ENCODE results near the gene FARS2.
A peak's percentile ranks its signal among the peaks of the same experiment; 100 is the strongest.

Gene FARS2

DNA sequence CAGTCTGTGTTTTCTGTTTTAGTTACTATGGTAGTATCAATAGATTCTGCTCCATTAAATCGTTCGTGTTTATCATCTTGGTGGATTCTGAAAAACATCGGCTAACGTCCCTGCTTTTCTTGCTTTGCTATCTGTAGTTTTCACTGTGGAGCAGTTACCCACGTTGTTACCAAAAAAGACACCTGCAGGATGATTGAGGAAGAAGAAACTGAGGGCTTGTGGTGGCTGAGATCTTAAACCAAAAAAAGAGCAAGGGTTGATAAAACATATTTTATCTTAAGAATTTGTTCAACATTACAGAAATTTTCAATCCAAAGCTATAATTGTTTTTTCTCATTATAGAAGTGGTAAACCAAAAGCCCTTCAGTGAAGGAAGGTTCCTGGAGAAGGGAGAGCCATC, 166.3 kb downstream of the FARS2 start:
- no peak for DNase-seq (ENCODE audit: low spot score)

DNA sequence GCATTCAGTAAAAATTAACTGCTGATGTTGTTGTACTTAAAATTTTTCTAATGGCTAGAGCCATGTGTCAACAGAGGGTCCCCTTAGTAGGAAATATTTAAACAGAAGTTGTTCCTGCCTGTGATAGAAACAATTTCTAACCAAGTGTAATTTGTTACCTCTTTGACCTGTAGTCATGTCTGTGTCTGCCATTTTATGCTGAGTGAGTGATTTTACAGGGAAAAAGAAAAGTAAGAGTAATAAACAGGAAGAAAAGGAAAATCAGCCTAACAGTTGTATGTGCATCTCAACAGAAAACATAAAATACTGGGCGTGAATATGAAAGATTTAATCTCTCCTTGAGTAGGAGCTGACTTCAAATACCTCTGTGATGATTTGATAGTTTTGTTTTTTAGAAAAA, 172.0 kb downstream of the FARS2 start:
- no peak for DNase-seq (ENCODE audit: low spot score)

DNA sequence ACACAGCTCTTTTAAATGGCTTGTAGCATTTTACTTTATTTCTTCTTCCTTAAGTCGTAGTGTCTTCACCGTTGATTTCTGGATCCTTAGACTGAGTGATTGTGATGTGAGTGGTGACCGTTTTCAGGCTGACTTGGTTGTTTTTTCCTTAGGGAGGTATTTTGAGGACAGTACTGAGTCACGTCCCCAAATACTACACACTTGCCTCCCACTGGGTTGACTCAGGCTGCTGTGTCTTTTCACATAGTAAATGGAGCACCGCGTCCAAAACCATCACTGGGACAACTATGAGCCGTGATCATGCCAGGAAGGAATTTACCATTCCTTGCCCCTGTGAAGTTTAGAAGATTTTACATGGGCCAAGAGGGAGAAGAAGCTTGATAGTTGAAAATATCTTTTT, 174.1 kb downstream of the FARS2 start:
- DNase-seq (ENCODE audit: low spot score) = peak; percentile 68

DNA sequence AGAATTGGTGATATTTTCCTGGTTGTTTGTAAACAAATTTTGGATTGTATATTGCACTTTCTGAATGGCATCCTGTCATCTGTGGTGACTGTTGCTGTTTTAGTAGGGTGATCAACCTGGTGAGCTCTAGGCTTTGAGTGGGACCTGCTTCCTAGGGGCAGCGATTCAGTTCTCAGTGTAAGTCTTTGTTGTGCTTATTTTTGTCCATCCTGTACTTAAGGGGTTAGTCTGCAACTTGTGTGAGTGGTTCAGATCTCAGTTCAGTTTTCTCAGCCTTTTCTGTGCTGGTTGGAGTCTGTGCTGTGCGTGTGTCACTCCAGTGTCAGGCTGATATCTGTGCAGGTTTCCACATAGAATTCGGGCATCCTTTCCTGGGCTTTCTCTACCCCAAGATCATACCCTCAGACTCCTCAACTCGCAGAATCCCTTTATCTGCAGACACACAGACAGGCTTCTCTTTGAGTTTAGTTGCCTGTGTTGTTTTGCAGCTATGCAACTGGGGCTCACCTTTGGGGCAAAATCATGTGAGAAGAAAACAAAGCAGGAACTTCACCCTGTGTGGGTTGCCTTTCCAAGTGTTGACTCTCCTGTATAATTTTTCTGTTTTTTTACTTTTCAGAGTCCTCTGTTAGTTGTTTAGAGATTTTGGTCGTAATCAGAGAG, 177.7 kb downstream of the FARS2 start:
- DNase-seq (ENCODE audit: low spot score) = no peak

DNA sequence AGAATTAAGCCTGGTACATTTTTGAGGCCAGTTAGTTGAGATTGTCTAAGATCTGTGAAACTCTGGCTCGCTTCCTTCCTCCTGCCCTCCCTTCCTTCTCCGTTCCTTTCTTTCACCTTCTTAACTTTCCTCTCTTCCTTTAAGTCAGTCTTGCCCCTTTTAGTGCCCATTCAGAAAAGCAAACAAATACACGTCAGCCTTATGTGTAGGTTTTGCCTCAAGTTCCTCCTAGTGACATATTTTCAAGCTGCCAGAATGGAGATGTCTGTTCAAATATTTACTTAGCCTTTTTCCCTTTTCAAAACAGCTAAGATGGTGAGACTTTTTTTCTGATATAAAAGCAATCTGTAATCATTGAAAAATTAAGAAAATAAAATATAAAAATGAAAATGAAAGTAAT, 178.4 kb downstream of the FARS2 start:
- DNase-seq (ENCODE audit: low spot score) = no peak

DNA sequence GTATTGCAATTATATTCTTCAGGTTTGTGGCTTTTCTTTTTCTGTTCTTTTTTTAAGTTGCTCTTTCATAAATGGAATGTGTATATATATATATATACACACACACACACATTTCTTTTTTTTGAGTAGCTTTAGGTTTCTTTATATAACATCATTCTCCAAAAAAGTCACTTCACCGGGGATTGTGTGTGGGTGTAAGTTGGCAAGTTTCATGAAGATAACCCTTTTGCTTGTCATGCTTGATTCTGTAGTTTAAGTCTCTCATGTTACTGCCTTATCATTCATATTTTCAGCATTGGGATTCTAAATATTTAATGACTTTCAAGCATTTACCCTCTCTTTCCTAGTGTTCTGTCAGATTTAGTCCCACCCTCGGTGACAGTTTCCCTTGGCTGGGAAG, 181.0 kb downstream of the FARS2 start:
- DNase-seq (ENCODE audit: low spot score) = no peak

DNA sequence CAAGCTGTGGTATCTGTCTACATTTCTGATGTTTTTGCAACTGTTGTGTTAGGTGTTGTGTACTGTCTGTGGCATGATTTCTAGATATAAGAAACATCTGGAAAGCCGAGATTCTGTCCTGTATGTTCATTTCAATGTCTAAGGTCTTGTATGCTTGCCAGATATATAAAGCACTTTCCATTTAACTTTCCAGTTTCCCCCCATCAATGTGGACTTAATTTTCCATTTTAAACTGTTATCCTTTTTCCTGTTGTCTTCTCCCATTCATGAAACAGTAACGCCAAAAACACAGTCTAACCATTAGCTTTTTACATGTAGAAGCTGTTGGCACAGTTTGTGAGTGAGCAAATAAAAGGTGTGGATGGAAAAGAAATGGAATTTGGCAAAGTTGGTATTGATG, 181.6 kb downstream of the FARS2 start:
- no peak for DNase-seq (ENCODE audit: low spot score)

DNA sequence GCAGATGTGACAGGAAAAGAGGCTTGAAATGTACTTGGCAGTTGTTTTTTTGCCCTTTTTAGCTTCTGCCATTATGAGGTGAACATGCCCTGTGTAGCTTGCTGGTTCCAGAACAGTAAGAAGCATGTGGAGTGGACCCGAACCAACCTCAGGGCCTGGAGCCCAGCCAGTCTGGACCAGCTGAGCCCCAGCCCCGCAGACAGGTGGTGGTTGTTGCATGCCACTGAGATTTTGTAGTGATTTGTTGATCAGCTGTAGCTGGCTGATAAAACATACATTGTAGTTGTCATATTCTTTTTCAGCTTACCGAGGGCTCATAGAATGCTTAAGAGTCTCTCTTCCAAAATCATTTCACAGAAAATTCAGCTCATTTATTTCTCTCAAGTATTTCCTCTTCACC, 182.2 kb downstream of the FARS2 start:
- DNase-seq (ENCODE audit: low spot score) = no peak

DNA sequence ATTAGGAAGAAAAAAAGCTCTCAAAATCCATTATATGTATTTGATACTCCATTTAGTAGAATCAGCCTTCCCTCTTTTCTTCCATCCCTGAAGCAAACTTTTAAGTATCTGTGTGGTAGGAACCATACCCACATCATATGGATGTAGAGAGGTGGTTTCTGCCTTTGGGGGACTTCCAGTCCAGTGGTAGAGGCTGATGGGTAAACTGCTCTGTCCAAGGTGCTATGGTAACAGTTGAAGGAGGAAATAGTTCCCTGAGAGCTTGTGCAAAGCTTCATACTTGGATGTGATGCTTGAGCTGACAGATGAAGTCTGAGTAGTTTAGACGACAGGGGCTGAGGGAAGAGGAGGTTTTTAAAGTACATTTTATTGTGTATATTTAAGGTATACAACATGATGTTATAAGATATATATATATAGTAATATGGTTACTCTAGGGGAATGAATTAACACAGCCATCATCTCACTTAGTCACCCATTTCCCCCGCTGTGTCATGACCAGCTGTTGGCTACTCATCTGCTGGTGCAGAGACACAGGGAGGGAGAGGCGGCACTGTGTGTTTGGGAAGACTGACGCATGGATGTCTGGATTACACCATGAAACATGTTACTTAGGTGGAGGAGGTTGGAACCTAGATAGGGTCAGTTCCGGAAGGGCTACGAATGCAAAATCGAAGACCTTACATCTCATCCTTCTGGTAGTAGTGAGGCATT, 185.2 kb downstream of the FARS2 start:
- no peak for DNase-seq (ENCODE audit: low spot score)

DNA sequence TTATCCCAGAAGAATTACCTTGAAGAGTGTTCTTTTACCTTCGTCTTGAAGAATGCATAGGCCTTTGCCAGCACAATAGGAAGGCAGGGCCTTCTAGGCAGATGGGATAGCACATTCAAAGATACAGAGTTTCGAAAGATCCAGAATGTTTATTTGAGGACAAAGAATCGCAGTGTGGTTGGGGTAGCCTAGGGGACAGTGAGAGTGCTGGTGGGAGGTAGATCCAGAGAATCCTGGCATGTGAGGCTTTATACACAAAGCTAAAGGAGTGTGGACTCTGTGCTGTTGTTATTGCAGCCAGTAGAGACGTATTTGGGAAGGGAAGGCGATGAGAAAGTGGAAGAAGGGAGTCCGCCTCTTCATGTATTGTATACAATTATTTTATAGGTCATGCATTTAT, 186.6 kb downstream of the FARS2 start:
- DNase-seq (ENCODE audit: low spot score) = no peak

DNA sequence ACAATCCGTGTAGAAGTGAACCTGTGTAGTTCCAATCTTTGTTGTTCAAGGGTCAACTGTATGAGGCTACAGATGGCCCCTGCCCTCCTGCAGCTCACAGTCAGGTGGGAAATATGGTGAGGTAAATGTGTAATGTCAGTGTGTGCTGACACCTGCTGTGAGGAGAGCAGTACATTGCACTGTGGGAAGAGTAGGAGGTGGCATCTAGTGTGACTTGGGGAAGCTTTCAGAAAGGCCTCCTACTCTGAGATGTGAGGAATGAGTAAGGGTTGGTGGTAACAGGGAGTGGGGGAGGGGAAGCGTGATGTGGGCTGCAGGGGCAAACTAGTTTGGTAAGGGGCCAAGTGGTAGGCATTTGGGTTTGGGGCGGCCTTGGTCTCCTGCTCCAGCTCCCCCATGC, 188.8 kb downstream of the FARS2 start:
- no peak for DNase-seq (ENCODE audit: low spot score)

DNA sequence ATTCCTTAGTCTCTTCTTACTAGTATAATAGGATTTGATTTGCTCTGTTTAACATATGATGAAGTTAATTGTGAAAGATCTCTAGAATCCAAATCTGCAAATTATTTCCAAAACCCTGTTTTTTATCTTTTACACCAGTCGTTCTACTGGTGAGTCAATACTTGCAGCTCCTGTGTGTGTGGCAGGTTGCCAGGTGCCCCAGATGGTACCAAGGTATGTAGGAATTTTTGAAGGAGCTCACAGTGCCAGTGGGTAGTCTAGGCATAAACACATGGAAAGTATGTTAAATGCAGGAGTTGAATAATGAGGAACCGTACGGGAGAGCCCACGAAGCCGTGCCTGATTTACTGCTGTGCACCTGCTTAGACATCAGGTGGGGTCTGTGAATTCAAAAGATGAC, 192.2 kb downstream of the FARS2 start:
- DNase-seq (ENCODE audit: low spot score) = no peak

DNA sequence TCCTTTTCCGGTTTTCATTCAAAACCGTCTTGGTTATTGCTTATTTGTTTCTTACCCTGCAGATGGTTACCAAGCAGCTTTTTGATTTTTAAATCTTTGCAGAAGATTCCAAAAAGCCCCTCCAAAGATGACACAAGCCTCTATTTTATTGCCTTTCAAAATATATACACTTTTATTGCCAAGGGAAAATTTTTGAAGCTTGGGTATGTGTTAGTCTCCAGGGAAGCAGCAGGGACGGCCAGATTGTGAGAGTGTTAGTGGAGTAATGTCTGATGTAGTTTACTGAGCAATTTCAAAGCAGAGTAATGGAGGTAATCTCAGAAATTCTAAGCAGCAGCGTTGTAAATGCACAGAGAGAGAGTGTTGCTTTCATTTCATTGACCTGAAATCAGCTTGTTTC, 193.8 kb downstream of the FARS2 start:
- no peak for DNase-seq (ENCODE audit: low spot score)

DNA sequence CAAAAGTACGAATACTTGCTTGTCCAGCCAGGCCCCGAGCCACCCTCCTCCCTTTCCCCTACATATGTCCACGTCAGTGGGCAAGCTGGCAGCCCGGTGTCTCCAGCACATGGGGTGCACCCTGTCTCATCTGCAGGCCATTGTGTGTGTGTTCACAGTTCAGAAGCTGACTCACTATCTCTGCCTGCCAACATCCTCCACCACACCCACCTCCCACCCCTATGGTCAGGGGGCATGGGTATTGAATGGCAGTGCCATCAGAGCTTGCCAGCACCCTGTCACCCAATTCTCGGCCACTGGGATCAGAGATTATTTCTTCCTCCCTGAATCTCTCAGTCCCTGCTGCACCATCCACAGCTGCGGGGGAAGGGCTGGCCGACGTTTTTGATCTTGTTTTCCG, 195.7 kb downstream of the FARS2 start:
- peak; percentile 57 for DNase-seq (ENCODE audit: low spot score)

DNA sequence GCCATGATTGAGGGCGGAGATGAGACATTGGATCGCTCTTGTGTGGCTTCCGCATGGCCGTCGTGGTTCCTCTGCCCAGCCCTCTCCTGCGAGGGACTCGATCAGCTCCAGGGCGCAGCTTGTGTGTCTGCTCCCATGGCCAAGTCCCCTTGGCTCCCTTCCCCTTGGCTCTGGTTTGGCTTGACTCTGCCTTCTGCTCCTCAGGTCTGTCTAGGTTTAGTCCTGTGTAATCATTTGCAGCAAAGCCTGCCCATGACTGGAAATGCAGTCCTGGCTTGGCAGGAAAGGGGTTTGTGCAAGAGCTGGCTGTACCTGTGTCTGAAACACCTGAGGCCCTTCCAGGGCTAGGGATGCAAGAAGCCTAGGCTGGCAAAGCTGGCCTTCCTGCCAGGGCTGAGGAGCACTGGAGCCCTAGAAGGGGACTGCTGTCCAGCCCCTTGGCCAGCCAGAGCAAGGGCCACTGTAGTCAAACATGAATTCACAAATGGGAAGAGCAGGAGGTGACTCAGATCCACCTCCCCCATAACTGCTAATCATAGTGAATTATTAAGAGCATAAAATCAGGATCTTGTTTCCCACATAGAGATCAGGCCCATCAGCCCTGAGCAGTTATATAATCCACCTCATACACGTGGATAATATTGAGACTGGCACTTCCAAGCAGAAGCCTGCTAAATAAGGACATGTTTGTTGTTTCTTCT, 196.8 kb downstream of the FARS2 start:
- no peak for DNase-seq (ENCODE audit: low spot score)

DNA sequence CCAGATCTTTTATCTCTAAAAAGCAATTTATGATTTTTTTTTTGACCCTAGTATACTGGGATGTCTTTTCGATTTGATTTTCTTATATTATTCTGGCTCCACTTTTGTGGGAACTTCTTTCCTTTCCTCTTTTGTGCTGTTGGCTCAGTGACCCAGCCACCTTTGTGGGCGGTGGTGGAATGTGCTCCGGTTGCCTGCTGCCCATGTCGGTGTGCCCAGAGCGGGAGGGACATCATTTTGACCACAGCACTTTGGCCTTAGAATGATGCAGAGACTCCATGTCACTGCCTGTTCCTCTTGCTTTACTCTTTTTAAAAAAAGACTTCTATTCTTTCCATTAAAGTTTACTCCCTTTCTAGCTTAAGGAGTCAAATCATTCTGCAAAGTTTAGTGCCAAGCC, 198.0 kb downstream of the FARS2 start:
- DNase-seq (ENCODE audit: low spot score) = no peak

DNA sequence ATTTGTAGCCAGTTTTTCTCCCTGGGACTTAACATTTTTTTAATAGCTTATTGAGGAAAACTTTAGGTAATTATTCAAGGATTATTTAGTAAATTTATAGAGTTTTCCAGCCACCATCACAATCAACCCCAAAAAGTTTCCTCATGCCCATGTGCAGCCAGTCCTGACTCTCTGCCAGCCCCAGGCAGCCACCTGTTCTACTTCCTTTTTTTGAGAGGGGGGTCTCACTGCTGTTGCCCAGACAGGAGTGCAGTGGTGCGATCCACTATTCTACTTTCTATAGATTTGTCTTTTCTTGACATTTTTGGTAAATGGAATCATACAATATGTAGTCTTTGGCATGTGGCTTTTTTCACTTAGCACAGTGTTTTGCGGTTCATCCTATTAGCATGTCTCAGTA, 200.1 kb downstream of the FARS2 start:
- DNase-seq (ENCODE audit: low spot score) = no peak

DNA sequence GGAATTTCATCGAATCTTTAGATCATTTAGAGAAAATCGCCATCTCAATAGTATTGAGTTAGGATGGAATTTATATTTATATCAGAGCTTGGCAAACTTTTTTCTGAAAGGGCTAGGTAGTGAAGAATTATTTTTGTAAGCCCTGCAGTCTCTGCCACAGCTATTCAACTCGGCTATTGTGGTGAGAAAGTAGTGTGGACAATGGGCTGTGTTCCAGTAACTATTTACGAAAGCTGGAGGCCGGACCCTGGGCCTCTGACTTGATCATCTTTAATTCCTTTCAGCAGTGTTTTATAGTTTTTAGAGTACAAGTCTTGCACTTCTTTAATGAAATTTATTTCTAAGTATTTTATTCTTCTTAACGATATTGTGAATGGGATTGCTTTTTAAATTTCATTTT, 201.5 kb downstream of the FARS2 start:
- no peak for DNase-seq (ENCODE audit: low spot score)

DNA sequence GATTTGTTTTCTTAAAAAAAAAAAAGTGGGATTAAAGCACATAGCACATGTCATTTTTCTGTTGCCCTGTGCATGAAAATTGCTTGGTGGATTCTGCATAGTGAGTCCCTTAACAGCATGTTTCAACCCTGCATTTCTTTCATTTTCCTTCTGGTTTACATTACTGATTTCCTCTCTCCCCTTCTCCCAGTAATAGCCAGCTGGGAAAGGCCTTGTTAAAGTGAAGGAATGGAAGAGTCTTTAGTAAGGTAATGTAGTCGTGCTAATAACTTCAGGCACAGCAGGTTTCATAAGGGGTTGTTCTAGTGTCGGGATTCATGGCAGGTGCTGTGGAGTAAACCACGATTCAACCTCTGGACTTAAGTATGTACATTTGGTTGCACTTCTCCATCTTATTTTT, 202.4 kb downstream of the FARS2 start:
- DNase-seq (ENCODE audit: low spot score) = no peak

DNA sequence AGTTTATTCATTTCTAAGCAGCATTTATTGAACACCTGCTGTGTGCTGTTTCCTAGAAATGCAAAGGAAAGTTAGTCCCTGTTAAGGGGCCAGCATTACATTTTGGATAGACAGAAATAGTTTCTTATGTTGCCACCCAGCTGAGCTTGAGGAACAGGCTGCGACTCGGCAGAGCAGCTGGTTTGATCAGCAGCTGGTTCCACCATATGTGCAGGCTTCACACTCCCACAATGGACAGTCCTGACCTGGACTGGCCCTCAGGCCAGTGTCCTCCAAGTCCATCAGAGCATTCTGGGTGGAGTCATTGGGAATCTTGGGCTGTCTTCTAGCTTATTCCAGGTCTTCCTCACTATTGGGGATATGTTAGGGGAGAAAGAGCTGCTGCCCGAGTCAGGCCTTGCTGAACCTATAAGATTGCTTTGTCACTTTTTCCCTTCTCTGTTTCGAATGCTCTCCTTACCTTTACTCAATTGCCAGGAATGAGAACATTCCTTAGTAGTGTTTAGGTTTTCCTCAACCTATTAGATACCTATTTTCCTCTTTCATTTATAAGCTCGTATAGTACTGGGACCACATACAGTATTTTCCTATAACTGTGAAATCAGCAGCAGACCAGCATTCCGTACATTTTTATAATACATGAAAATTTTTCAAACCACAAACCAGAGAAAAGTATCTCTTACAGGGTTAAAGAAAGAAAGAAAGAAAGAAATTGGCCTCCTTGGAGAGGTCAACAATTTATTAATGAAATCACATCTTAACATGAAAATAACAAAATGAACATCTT, 203.0 kb downstream of the FARS2 start:
- no peak for DNase-seq (ENCODE audit: low spot score)

DNA sequence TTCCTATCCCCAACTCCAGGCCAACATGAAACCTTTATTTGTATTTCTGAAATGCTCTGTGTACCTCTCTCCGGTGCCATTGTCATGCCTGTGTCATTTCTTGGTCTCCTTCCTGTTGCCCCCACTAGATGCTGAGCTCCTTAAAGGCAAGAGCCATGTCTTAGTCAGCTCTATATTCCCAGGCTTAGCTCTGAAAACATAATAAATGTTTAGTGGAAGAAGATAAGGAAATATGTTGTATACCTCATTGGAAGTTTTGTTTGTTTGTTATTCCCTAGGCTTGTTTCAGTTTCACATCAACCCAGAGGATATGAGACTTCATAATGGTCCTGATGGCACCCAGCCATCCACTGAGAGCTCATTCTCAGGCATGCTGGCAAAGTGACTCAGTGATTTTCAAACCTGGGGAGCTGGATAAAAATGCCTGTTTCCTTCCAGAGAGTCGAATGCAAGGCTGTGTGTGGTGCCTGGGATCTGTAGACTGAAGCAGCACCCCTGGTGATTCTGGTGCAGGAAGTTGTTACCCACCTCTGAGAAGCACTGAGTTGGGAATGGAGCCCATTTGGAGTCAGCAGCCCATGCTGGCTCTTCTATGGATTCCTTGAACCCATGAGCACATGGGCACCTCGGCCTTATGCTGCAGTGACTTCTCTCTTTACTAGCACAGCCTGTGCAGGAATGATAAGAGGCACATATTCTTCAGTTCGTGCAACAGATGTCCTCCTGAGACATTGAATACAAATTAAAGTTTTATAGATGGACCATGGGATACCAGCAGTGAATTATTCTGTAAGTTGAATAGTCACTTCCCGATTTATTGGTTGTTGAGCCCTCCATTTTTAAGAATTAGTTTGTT, 205.2 kb downstream of the FARS2 start:
- DNase-seq (ENCODE audit: low spot score) = no peak

DNA sequence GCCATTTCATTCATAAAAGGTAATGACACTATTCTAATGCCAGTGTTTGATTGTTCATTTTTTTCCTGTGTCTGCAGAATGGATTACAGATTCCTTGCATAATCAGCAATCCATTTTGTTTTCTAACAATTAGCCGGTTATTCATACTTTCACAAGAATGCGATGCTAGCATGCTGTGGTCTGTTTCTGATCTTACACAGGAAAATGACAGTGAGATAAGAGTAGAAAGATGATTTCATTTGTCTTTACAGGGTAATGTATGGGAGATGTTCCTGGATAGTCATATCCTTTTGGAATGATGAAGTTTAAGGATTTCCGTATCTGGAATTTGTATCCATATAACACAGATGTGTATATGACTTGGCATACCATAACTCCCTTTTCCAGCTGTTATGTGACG, 207.3 kb downstream of the FARS2 start:
- DNase-seq (ENCODE audit: low spot score) = no peak

All from Ammon's horn (tissue), 1 donor.